ENCODE data around the gene NSD1.

GRCh38 chr5:177311723-177312648, 178.4 kb downstream of the NSD1 start, which contains the start of gene MXD3:
- TF ChIP-seq CTCF (conservative IDR thresholded peaks at IDR 0.05; ENCODE audit: low read depth, low read length): no peak
- no peak for TF ChIP-seq EZH2phosphoT487 (IDR thresholded peaks at IDR 0.05; ENCODE audit: borderline replicate concordance, low read length)
- TF ChIP-seq EZH2 (IDR thresholded peaks at IDR 0.05; ENCODE audit: low read length, unreplicated experiment): no peak
